HL-60 (cell line): ENCODE results near the gene MUC5AC.

Experiments
- DNase-seq, 2 experiments: peaks; one replicate each; pipeline ENCODE4 v3.0.0-alpha.2; 2010 to 2020; ENCODE audit warnings: low read depth in 1 of 2, low spot score in 1 of 2
- H3K27ac ChIP-seq: fragments of 250-450 bp; sonication (Bioruptor Pico); replicated peaks from 2 replicates; pipeline ENCODE4 v1.5.1; 2020; ENCODE audit warnings: mild to moderate bottlenecking, moderate library complexity
- H3K27me3 ChIP-seq: fragments of 250-450 bp; sonication (Bioruptor Pico); 2 replicates; pipeline ENCODE4 v1.5.1; 2021; ENCODE audit warnings: mild to moderate bottlenecking, moderate library complexity; ENCODE audit not compliant: insufficient read depth, poor library complexity, severe bottlenecking
- H3K4me3 ChIP-seq: replicated peaks from 2 replicates; pipeline ENCODE4 v1.5.1; 2011; ENCODE audit warnings: mild to moderate bottlenecking, control low read depth, low read length; ENCODE audit not compliant: insufficient read depth
- CTCF ChIP-seq: IDR thresholded peaks from one replicate; pipeline ENCODE4 v1.5.1; 2011; ENCODE audit warnings: low read length, control low read depth, inconsistent platforms; ENCODE audit not compliant: insufficient read depth
- GABPA ChIP-seq: IDR thresholded peaks from 2 replicates; pipeline ENCODE4 v1.6.1; 2012; ENCODE audit warnings: low read depth
- POLR2AphosphoS5 ChIP-seq: IDR thresholded peaks from 2 replicates; pipeline ENCODE4 v1.6.1; 2012; ENCODE audit warnings: low read depth
- SPI1 ChIP-seq: IDR thresholded peaks from 2 replicates; pipeline ENCODE4 v1.6.1; 2012; ENCODE audit warnings: low read depth, mild to moderate bottlenecking, borderline replicate concordance
- TF ChIP-seq, protein P1 (sequence below): IDR thresholded peaks from 2 replicates; pipeline ENCODE4 v1.6.1; 2012; ENCODE audit warnings: low read depth; ENCODE audit not compliant: insufficient replicate concordance

MUC5AC gene

GRCh38 chr11:1128311-1129142, 29.2 kb upstream of the MUC5AC start:
- TF ChIP-seq GABPA = no peak
- no peak for DNase-seq
- no peak overlapping the region for H3K27ac ChIP-seq
- H3K4me3 ChIP-seq = no peak overlapping the region
- H3K27me3 ChIP-seq = no peaks in the 10 kb centered on the region

GRCh38 chr11:1129143-1129610, 28.6 kb upstream of the MUC5AC start:
- Histone ChIP-seq H3K27ac (no peak overlapping the region), H3K4me3 (no peak overlapping the region), H3K27me3 (no peaks in the 10 kb centered on the region)
- DNase-seq = no peak
- TF ChIP-seq POLR2AphosphoS5 (no peak), SPI1 (no peak)

DNA sequence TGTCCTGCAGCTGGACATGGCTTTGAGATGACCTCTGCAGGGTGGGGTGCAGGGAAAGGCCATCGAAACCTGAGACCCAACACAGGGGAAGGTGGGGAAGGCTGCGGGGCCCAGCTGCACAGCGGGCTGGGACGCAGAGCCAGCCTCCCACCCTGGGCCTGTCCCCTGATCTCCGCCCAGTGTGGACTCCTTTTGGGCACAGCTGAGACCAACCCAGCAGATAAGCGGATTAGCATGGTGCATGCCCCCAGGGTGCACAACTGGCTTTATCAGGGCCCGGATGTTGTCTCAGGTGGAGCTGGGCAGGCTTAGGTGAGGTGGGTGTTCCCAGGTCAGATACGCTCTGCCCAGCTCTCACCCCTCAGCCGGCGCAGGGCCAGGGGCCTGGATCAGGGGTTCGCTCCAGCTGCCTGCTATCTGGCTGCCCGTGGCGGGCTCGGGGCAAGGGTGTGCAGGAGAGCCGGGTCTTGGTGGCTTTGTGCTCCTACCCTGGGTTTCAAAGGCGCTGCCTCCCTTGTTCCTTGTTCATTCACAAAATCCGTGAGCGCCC, 28.1 kb upstream of the MUC5AC start:
- no peak for DNase-seq
- no peak overlapping the region for H3K27ac ChIP-seq
- H3K27me3 ChIP-seq = no peaks in the 10 kb centered on the region
- H3K4me3 ChIP-seq = no peak overlapping the region
- TF ChIP-seq GABPA (no peak), SPI1 (no peak), CTCF (no peak), POLR2AphosphoS5 (no peak)
- TF ChIP-seq, protein P1, sequence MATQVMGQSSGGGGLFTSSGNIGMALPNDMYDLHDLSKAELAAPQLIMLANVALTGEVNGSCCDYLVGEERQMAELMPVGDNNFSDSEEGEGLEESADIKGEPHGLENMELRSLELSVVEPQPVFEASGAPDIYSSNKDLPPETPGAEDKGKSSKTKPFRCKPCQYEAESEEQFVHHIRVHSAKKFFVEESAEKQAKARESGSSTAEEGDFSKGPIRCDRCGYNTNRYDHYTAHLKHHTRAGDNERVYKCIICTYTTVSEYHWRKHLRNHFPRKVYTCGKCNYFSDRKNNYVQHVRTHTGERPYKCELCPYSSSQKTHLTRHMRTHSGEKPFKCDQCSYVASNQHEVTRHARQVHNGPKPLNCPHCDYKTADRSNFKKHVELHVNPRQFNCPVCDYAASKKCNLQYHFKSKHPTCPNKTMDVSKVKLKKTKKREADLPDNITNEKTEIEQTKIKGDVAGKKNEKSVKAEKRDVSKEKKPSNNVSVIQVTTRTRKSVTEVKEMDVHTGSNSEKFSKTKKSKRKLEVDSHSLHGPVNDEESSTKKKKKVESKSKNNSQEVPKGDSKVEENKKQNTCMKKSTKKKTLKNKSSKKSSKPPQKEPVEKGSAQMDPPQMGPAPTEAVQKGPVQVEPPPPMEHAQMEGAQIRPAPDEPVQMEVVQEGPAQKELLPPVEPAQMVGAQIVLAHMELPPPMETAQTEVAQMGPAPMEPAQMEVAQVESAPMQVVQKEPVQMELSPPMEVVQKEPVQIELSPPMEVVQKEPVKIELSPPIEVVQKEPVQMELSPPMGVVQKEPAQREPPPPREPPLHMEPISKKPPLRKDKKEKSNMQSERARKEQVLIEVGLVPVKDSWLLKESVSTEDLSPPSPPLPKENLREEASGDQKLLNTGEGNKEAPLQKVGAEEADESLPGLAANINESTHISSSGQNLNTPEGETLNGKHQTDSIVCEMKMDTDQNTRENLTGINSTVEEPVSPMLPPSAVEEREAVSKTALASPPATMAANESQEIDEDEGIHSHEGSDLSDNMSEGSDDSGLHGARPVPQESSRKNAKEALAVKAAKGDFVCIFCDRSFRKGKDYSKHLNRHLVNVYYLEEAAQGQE = no peak

DNA sequence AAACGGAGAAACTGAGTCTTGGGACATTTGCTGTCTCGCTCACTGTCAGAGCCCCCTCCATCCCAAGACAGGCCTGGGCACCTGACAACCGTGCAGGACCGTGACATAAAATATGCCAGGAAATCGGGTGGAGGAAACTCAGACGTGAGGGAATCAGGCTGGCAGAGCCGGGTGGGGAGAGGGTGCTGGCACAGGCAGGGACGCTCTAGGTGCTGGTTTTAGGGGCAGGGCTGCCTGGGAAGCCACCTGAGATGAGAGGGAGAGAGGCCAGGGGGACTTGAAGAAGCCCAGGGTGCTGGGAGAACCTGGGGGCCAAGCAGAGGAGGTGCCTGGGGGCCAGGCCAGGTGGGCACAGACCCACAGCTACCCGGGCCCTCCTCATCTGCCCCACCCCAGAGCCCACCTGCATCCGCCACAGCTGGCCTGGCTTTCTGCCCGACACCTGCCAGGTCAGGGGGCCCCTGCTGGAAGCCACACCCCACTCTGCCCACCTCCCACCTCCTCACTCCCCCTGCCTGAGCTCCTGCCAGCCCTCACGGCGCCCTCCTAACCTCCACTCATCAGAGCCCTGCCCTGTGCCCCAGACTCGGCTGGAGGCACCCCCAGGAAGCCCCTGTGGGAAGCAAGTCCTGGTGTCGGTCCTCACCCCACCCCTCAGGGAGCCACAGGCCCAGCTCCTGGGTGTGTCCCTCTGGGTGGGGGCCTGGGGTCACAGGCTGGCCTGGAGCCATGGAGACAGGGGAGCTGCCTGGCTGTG, 27.3 kb upstream of the MUC5AC start:
- TF ChIP-seq GABPA (no peak), SPI1 (no peak), CTCF (no peak), POLR2AphosphoS5 (no peak)
- TF ChIP-seq, protein P1 = no peak
- H3K27ac ChIP-seq = no peak overlapping the region
- H3K27me3 ChIP-seq = no peaks in the 10 kb centered on the region
- no peak for DNase-seq
- no peak overlapping the region for H3K4me3 ChIP-seq
